Stimulated activated CD4-positive, alpha-beta T cell treated with anti-CD3 and anti-CD28 coated beads, TNF-alpha, amount 100 ng/mL, for 4 hours (primary cell): ENCODE measurements around the gene MTFR2.

Experiments used
- DNase-seq, 3 experiments: peaks; one replicate each; pipeline ENCODE4 v3.0.0-alpha.2; 2020; ENCODE audit warnings: low read depth in 3 of 3

Gene MTFR2

DNA sequence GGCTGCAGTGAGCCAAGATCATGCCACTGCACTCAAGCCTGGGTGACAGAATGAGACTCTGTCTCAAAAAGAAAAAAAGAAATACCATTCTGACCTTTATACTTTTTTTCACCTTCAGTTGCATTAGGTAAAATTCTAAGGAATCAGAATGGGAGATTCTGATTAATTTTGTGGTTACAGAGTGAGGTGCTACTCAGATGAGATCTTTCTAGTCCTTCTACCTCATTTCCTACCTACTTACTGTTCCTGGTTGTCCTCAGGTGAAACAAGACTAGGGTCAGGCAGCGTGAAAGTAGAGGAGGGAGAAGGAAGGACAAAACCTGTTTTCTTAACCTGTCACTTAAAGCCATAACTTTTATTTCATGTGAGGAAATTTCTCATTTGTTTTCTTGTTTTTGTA, 63.7 kb downstream of the MTFR2 start:
- no peak for DNase-seq

DNA sequence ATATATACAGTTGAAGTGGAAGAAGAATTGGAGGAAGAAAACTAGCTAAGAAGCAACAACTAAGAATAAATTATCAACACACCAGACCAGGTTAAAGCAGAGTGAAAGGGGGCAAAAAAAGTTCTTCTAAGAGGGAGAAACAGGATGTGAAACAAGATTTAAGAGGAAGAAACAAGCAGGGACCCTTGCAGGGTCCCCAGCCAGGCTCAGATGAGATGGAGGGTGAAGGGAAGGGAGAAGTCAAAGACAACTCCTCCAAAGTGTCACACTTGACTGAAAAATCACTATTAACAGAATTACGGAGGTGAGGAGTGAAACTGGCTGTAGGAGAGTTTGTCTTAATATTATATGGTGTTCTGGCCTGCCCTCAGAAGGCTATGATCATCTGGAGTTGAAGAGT, 65.4 kb downstream of the MTFR2 start:
- no peak for DNase-seq

DNA sequence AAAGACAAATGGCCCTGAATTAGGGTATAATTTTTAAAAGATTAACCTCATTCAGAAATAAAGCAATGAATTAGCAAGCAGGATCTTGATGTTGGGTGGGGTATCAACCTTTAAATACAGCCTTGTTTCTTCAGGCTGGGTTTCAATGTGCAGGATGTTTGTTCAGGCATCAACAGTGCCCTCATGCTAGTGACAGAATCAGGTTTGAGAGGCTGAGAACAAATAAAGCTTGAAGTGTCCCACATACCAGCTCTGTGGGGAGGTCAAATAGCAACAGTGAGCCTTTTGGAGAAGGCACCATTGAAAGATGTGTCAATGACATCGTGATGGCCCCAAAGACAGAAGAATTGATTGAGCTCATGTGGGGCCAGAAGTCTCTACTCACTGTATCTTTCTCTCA, 68.2 kb downstream of the MTFR2 start:
- DNase-seq = no peak

DNA sequence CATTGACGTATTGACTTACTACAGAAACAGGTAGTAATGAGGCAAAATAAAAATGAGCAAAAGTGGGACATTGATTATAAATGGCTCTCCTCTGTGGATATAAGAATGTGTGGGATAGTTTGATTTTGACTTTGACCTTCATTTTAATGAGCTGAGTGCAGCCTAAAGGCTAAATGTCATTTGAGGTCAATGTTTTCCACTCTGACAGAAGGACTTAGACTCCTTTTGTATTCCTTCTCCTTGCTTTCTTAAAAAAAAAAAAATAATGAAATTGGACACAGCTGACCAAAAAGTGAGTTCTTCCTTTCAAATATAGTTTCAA, 68.6 kb downstream of the MTFR2 start:
- no peak for DNase-seq
